Stomach (tissue), 9 donors: ENCODE results near the gene CEACAM5. TPM values are rescaled to one million over a fixed set of nuclear protein-coding genes. Genes with fewer than 3 reads are reported as not detected.

ENCODE experiments used
- DNase-seq, 2 donors: peaks; one replicate each; pipeline versions ENCODE4 v3.0.0 to v3.0.0-alpha.2; 2013 to 2019
- H3K27ac ChIP-seq, 5 donors: fragments of 200-600 bp in 4 of 5; sonication (generic) in 4 of 5; one replicate each; pipeline ENCODE4 v1.5.1; 2013 to 2019; ENCODE audit warnings: mild to moderate bottlenecking in 1 of 5, moderate library complexity in 1 of 5
- H3K27me3 ChIP-seq, 3 donors: fragments of 200-600 bp; sonication (generic); one replicate each; pipeline ENCODE4 v1.5.1; 2017 to 2019; ENCODE audit warnings: mixed run types in 1 of 3
- H3K36me3 ChIP-seq, 4 donors: fragments of 200-600 bp; sonication (generic); 1 replicate in 3 of 4; 2 replicates in 1 of 4; pipeline ENCODE4 v1.5.1; 2016 to 2019
- H3K4me1 ChIP-seq, 4 donors: fragments of 200-600 bp; sonication (generic); one replicate each; pipeline ENCODE4 v1.5.1; 2016 to 2019
- H3K4me3 ChIP-seq, 4 donors: fragments of 200-600 bp; sonication (generic) in 3 of 4; one replicate each; pipeline ENCODE4 v1.5.1; 2016 to 2019; ENCODE audit warnings: mild to moderate bottlenecking in 1 of 4
- H3K9me3 ChIP-seq, 4 donors: fragments of 200-600 bp; sonication (generic); one replicate each; pipeline ENCODE4 v1.5.1; 2016 to 2019
- CTCF ChIP-seq, 7 experiments: fragments of 450-650 bp in 4 of 7; fragments of 200-600 bp in 3 of 7; sonication (generic) in 3 of 7; IDR thresholded peaks; one replicate each; pipeline ENCODE4 v1.5.1; 2016 to 2019; ENCODE audit warnings: antibody characterized with exemption in 7 of 7, control low read depth in 2 of 7, mild to moderate bottlenecking in 1 of 7
- EP300 ChIP-seq: sonication (generic); formaldehyde crosslinking; IDR thresholded peaks from one replicate; pipeline ENCODE4 v1.6.1; 2017; ENCODE audit warnings: antibody characterized with exemption
- POLR2A ChIP-seq, 4 donors: fragments of 450-650 bp; IDR thresholded peaks; one replicate each; pipeline ENCODE4 v1.6.1; 2016; ENCODE audit warnings: antibody characterized with exemption in 4 of 4, control low read depth in 2 of 4, mild to moderate bottlenecking in 1 of 4, moderate library complexity in 1 of 4
- POLR2AphosphoS5 ChIP-seq, 3 donors: sonication (generic); formaldehyde crosslinking; IDR thresholded peaks; one replicate each; pipeline ENCODE4 v1.6.1; 2016; ENCODE audit warnings: antibody characterized with exemption in 3 of 3
- WGBS, 5 donors: extraction: QIAGEN DNeasy Blood & Tissue Kit in 3 of 5; methylation state at CpG; one replicate each; pipeline versions ENCODE4 v1.1.5 to v1.1.7; 2013 to 2018; 5-methylcytosine and 5-hydroxymethylcytosine counted together
- intact Hi-C: fragments of 100-400 bp; cut with DNase I; formaldehyde crosslinking; loops from one replicate; pipeline ENCODE4 v1.15.1; 2023; ENCODE audit warnings: low total_unique reads
- polyA plus RNA-seq, 3 donors: library from polyadenylated mRNA; stranded (reverse); fragments of 200-250 nt; gene quantifications; one replicate each; pipeline ENCODE4 v1.2.3, GENCODE V29; 2013
- total RNA-seq, 5 donors: library from RNA; depleted of rRNA; stranded (reverse); fragments of >200 nt; gene quantifications; one replicate each; pipeline versions ENCODE4 v1.1.0 to v1.2.3, GENCODE V29; 2014 to 2016
- donor health status: healthy with polysubstance abuse.
- donor health status: Bipolar disorder and iron deficiency.
- donor health status: healthy.

The CEACAM5 gene
- total and polyA plus RNA-seq, 8 donors: 0.72 to 118 (median 20.6) TPM

GRCh38 chr19:41694196-41694595, 14.2 kb upstream of the CEACAM5 start:
- H3K27me3 ChIP-seq: peaks cover 0 to 63% (median 5%) of the 10 kb centered on the region in 3 donors
- no peaks in the 10 kb centered on the region for H3K36me3 ChIP-seq
- 58 to 68% (median 61%) methylated on average over 1 of the region's 1 CpG for WGBS, 5 donors
- TF ChIP-seq CTCF (IDR thresholded peaks at IDR 0.05) (no peak), POLR2AphosphoS5 (IDR thresholded peaks at IDR 0.05) (no peak), EP300 (no peak), POLR2A (IDR thresholded peaks at IDR 0.05) (no peak)
- peaks cover 0 to 8% (median 2%) of the 10 kb centered on the region in 4 donors for H3K4me1 ChIP-seq
- intact Hi-C loops: no loop called here
- DNase-seq: no peak
- H3K9me3 ChIP-seq: peaks cover 0 to 20% (median 5%) of the 10 kb centered on the region in 4 donors
- H3K4me3 ChIP-seq: no peak overlapping the region
- H3K27ac ChIP-seq: no peak overlapping the region

GRCh38 chr19:41694831-41695635, 13.4 kb upstream of the CEACAM5 start:
- 57 to 70% (median 65%) methylated on average over 8 of the region's 8 CpGs for WGBS, 5 donors
- Histone ChIP-seq H3K4me1 (peaks cover 0 to 16% (median 8%) of the 10 kb centered on the region in 4 donors), H3K9me3 (peaks cover 0 to 20% (median 5%) of the 10 kb centered on the region in 4 donors), H3K36me3 (no peaks in the 10 kb centered on the region), H3K27ac (no peak overlapping the region), H3K27me3 (peaks cover 0 to 55% (median 5%) of the 10 kb centered on the region in 3 donors), H3K4me3 (no peak overlapping the region)
- no peak for TF ChIP-seq EP300
- TF ChIP-seq CTCF (IDR thresholded peaks at IDR 0.05): no peak
- TF ChIP-seq POLR2AphosphoS5 (IDR thresholded peaks at IDR 0.05): no peak
- TF ChIP-seq POLR2A (IDR thresholded peaks at IDR 0.05): no peak
- DNase-seq: no peak
- intact Hi-C loops: no loop called here

GRCh38 chr19:41695745-41696144, 12.7 kb upstream of the CEACAM5 start:
- Histone ChIP-seq H3K4me1 (peaks cover 0 to 16% (median 8%) of the 10 kb centered on the region in 4 donors), H3K27ac (no peak overlapping the region), H3K9me3 (peaks cover 0 to 20% (median 5%) of the 10 kb centered on the region in 4 donors), H3K36me3 (no peaks in the 10 kb centered on the region), H3K27me3 (peaks cover 0 to 48% (median 0%) of the 10 kb centered on the region in 3 donors), H3K4me3 (no peak overlapping the region)
- TF ChIP-seq CTCF (IDR thresholded peaks at IDR 0.05) (no peak), POLR2A (IDR thresholded peaks at IDR 0.05) (no peak), EP300 (no peak), POLR2AphosphoS5 (IDR thresholded peaks at IDR 0.05) (no peak)
- WGBS, 5 donors: 50 to 73% (median 69%) methylated on average over 1 to 2 of the region's 2 CpGs
- no peak for DNase-seq
- intact Hi-C loops: no loop called here

GRCh38 chr19:41696402-41697197, 11.8 kb upstream of the CEACAM5 start:
- intact Hi-C loops: no loop called here

More at GRCh38 chr19:41696402-41697197, 11.8 kb upstream of the CEACAM5 start:
- Histone ChIP-seq H3K36me3 (no peaks in the 10 kb centered on the region), H3K4me3 (no peak overlapping the region), H3K4me1 (peaks cover 0 to 12% (median 8%) of the 10 kb centered on the region in 4 donors), H3K27ac (no peak overlapping the region), H3K27me3 (peaks cover 0 to 43% (median 0%) of the 10 kb centered on the region in 3 donors), H3K9me3 (peaks cover 0 to 16% (median 5%) of the 10 kb centered on the region in 4 donors)
- TF ChIP-seq CTCF (IDR thresholded peaks at IDR 0.05) (no peak), EP300 (no peak), POLR2A (IDR thresholded peaks at IDR 0.05) (no peak), POLR2AphosphoS5 (IDR thresholded peaks at IDR 0.05) (no peak)
- 53 to 64% (median 61%) methylated on average over 5 to 7 of the region's 7 CpGs for WGBS, 5 donors
- peak; percentile 24 to 65 for DNase-seq
